GM19099 (cell line): ENCODE data around the gene CARD14.

Source experiments
- POLR2A ChIP-seq: IDR thresholded peaks from 3 replicates; pipeline ENCODE4 v1.6.1; 2011; ENCODE audit warnings: low read depth; ENCODE audit not compliant: insufficient read length; ENCODE audit errors: extremely low read depth

The CARD14 gene

DNA sequence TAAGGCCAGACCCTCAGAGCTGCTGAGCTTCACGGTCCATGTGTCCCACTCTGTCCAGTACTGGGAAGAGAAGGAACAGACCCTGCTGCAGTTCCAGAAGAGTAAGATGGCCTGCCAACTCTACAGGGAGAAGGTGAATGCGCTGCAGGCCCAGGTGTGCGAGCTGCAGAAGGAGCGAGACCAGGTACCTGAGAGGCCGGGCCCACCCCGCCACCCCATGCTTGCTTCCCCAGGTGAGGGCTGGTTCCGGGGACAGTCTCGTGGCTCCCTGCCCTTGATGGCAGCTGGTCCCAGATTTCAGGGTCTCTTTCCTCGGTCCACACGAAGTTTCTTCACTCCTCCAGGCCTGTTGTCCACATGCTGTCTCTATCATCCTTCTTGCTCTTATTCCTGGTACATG lies 20.9 kb downstream of the CARD14 start:
- no peak for TF ChIP-seq POLR2A

DNA sequence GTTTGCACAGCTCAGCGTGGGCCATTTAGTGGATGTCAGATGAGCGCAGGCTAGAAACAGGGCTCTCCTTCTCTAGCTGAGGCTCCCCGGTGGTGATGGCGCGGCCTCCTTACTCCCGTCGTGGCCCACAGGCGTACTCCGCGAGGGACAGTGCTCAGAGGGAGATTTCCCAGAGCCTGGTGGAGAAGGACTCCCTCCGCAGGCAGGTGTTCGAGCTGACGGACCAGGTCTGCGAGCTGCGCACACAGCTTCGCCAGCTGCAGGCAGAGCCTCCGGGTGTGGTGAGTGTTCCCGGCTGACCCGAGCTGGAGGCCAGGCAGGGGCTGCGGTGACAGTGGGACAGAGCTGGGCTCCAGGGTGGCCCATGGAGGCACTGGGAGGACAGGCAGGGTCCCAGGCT lies 21.4 kb downstream of the CARD14 start:
- TF ChIP-seq POLR2A: no peak

DNA sequence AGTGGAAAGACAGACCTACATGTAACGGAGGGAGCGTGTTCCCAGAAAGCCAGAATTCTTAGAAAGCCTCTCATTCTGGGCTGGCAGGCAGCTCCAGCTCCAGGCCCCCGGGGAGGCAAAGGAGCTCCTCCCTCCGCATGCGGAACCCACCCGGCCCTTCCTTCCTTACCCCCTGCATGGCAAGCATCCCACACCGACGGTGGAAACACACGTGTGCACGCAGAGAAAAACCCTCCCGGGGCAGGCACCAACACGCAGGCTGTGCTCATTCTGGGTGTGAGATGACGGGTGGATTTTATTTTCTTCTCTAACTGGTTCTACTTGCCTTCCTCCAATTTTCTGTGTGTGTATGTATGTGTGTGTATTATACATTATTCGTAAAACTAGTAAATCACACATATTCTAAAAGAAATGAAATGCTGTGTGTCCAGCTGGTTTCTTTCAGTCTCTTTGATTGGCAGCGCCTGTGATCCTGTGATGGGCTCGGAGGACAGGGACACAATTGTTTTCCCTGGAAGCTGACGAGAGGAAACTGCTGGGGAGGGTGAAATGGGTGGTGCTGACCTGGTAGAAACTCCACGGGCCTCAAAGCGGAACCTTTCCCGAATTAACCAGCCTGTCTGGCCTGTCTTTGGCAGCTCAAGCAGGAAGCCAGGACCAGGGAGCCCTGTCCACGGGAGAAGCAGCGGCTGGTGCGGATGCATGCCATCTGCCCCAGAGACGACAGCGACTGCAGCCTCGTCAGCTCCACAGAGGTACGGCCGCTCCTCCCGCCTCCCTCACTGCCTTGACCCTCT lies 22.2 kb downstream of the CARD14 start:
- TF ChIP-seq POLR2A: no peak

DNA sequence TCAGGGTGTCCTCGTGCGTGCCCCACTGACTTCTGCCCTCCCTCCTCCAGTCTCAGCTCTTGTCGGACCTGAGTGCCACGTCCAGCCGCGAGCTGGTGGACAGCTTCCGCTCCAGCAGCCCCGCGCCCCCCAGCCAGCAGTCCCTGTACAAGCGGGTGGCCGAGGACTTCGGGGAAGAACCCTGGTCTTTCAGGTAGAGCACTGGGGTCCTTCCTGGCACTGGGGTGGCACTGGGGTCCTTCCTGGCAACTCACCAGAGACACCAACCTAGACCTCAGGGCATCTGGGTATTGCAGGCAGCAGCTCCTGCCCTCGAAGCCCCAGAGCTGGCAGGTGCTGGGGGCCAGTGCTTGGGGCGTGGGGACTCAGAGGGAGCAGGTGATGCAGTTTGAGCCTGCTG lies 25.3 kb downstream of the CARD14 start:
- no peak for TF ChIP-seq POLR2A

DNA sequence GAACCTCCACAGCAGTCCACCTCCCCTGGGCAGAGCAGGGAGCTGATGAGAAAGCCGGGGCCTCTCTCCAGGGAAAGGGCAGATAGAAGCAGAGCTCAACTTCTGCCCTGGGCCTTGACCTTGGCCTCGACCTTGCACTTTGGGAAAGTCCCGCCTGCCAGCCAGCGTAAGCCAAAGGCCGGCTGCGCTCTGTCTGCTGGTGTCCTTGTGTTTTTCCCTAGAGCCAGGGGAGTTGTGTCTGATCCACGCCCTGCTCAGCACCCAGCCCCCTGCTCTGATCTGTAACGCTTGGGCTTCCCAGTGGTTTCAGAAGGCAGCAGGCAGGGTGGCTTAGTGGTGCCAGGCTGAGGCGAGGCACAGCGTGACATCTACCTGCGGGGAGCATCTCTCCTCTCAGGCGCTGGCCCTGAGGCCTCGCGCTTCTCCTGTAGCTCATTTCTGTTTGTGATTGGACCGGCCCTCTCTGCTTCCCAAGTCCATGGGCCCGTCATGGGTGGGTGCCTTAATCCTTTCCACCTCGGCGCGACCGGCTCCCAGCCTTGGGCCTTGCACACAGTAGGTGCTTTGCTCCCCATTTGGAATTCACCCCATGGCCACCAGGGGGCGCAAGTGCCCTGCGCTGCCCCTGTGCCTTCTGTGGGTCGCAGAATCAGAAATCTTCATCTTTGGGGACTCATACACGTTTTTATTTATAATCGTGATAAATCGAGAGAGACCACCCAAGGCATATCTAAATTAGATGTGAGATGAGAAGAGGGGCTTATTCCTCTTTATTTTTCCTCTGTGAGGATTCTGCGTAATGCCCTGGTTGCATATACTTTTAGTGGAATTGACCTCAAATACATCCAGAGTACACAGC lies 26.1 kb downstream of the CARD14 start:
- TF ChIP-seq POLR2A: no peak

DNA sequence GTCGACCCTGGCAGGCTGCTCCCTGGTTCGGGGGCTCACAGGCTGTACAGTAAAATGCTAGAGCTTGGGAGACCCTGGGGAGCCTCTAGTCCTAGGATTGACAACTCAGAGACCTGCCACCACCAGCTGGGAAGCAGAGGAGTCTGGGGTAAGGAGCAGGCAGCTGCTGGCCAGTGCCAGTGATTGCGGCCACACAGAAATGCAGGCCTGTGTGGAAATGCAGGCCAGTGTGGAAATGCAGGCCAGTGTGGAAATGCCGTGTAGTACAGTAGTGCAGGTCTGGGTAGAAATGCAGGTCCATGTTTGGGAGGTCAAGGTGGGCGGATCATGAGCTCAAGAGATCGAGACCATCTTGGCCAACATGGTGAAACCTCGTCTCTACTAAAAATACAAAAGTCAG lies 26.8 kb downstream of the CARD14 start:
- no peak for TF ChIP-seq POLR2A

DNA sequence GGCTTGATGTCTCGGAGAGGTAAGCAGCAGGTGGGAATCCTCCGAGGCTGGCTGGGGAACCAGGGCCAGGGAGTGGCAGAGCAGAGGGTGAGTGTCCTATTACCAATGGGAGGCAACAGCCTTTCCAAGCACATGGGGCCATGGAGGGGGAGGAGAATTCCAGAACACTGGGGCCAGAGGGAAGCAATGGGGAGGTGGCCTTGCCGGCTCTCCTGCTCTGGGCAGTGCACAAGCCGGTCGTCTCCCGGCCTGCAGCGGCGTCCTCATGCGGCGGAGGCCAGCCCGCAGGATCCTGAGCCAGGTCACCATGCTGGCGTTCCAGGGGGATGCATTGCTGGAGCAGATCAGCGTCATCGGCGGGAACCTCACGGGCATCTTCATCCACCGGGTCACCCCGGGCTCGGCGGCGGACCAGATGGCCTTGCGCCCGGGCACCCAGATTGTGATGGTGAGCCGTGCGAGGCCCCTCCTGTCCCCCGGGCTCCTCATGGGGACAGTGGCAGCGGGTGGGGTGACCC lies 28.4 kb downstream of the CARD14 start:
- no peak for TF ChIP-seq POLR2A

DNA sequence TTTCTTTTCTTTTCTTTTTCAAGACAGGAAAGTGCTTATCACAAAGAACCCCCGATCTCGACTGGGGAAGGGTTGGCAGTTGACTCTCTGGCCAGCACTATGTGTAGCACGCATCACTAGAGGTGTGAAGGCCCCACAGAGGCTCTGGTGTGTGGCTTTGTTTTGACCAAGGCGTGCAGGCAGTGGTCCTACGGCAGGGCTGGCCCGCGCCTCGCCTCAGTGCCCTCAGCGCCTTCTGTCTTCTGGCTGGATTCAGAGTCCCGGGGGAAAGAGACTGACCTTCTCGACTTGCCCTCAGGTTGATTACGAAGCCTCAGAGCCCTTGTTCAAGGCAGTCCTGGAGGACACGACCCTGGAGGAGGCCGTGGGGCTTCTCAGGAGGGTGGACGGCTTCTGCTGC lies 31.6 kb downstream of the CARD14 start:
- no peak for TF ChIP-seq POLR2A

DNA sequence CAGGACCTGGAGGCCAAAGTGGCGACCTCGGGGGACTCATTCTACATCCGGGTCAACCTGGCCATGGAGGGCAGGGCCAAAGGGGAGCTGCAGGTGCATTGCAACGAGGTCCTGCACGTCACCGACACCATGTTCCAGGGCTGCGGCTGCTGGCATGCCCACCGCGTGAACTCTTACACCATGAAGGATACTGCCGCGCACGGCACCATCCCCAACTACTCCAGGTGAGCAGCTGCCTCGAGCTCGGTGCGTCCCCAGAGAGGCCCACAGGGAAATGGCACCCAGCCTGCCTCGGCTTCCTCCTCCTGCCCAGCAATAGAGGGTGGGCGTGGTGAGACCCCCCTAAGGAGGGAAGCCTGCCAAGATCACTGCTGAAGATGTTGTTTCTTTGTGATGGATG lies 32.4 kb downstream of the CARD14 start:
- no peak for TF ChIP-seq POLR2A

DNA sequence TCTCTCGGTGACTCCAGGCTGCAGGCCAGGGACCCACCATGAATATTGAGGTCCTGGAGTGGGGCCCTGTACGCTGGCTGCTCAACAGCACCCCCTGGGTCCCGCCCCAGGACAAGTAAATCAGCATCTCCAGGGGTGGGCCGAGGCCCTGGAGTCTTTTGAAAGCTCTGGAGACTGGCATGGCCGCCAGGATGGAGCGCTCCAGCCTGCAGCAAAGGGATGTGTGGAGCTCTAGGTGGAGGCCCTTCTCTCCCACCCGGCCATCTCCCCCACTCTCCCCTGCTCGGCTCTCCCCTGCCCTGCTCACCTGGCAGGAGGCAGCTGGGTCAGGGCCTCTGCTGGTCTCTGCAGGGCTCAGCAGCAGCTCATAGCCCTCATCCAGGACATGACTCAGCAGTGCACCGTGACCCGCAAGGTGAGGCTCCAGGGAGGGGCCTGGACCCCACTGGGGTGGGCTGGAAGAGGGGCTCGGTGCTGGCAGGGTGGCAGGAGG lies 33.7 kb downstream of the CARD14 start:
- no peak for TF ChIP-seq POLR2A

DNA sequence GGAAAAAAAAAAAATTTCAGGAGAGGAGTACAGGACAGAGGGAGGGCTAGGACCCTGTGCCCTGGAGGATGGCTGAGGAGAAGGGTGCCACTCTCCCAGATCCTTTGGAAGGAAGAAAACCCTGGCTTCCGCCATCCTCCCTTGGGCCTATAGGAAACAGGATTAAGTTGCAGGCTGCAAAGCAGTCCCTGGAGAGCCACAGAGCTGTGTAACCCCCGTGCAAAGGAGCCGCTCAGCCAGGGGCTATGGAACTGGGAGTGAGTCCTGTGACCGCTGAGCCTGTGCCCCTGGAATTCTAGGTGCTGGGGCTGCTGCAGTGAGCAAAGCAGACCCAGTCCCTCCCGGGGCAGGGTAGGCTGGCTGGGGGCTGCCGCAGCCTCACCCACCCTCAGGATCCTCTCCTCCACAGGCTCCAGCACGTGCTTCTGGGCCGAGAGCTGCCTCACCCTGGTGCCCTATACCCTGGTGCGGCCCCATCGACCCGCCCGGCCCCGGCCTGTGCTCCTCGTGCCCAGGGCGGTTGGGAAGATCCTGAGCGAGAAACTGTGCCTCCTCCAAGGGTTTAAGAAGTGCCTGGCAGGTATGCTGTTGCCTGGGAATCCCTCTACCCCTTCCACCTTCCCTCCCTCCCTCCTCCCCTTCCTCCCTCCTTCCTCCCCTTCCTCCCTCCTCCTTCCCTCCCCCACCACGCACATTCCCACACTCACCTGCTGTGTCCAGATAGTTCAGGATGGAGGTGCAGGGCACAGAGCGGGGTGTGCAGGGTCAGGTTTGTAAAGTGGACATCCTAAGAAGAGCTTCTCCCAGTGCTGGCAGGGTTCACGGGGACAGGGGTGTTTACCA lies 35.0 kb downstream of the CARD14 start:
- TF ChIP-seq POLR2A: no peak

DNA sequence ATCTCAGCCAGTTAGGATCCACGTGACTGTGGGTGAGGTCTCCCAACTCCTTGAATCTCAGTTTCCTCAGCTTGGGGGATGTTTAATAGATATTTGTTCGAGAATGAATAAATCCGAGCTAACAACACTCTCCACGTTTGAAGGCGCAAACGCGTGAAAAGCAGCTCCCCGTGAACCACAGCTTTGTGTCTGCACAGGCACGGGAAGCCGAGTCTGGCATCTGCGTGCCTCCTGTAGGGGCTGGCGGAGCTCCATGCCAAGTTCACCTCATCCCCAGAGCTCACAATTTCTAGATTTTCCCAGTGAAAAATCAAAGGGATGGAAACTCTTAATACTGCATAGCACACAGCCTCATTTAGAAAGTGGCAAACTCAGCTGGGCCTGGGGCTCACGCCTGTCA lies 36.0 kb downstream of the CARD14 start:
- TF ChIP-seq POLR2A: no peak

DNA sequence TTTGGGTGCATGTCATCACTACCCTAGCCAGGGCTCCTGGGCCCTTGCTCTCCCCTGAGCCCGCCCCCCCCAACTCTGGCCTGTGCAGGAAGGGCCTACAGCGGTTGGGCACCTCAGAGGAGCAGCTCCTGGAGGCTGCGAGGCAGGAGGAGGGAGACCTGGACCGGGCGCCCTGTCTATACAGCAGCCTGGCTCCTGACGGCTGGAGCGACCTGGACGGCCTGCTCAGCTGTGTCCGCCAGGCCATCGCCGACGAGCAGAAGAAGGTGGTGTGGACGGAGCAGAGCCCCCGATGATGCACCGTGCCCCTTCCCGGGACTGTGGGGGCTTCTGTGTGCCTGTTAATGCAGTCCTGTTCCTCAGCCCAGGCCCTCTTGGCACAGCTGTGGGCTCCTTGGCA lies 38.2 kb downstream of the CARD14 start:
- no peak for TF ChIP-seq POLR2A

DNA sequence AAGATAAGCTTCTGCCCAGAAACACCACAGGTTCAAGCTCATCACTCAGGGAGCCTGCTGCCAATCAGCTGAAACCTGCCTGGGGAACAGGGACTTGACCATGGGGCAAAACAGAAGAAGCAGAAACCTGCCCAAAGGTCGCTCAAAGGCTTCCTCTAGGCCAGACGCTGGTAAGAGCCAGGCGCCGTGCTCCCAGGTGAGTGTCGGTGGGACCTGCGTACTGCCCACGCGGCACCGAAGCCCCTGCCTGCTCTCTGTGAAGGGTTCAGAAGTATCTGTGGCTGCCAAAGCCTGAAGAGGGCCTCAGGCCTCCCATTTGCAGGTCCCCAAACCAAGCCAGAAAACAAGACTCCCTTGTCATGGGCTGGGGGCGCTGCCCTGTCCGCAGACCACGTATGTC lies 39.9 kb downstream of the CARD14 start:
- TF ChIP-seq POLR2A: no peak
